CD14-positive monocyte (primary cell): ENCODE data around the gene ACP5. TPM values are rescaled to one million over a fixed set of nuclear protein-coding genes. Genes with fewer than 3 reads are reported as not detected.
A peak's percentile ranks its signal among the peaks of the same experiment; 100 is the strongest.
"Not testable (repeated sequence)": the region's sequence is repeated elsewhere in the genome, so short reads cannot be mapped to it uniquely, and the experiment has no call there.

Experiments
- DNase-seq, 3 donors: peaks; one replicate each; pipeline ENCODE4 v3.0.0-alpha.2; 2011 to 2022
- H2AFZ ChIP-seq: 2 replicates; pipeline ENCODE4 v1.6.0; 2012; ENCODE audit warnings: mild to moderate bottlenecking, low read depth, low read length, inconsistent platforms; ENCODE audit not compliant: insufficient read depth, poor library complexity, severe bottlenecking
- H3K27ac ChIP-seq, 2 donors: 1 replicate in 1 of 2; 2 replicates in 1 of 2; pipeline ENCODE4 v1.5.1; 2012 to 2013; ENCODE audit warnings: low read length in 2 of 2, control low read depth in 1 of 2, inconsistent platforms in 1 of 2, low read depth in 1 of 2, mild to moderate bottlenecking in 1 of 2
- H3K27me3 ChIP-seq, 2 donors: one replicate each; pipeline versions ENCODE4 v1.6.0 to v1.6.1; 2011 to 2013; ENCODE audit warnings: low read length in 2 of 2; ENCODE audit not compliant: control insufficient read depth in 2 of 2, insufficient read depth in 2 of 2
- H3K36me3 ChIP-seq, 2 donors: replicated peaks in 1 of 2; 1 replicate in 1 of 2; 2 replicates in 1 of 2; pipeline versions ENCODE4 v1.5.1 to v1.6.1; 2012 to 2013; ENCODE audit warnings: low read length in 2 of 2, control low read depth in 1 of 2, inconsistent platforms in 1 of 2, mild to moderate bottlenecking in 1 of 2; ENCODE audit not compliant: insufficient read depth in 2 of 2, control insufficient read depth in 1 of 2
- H3K4me1 ChIP-seq, 2 donors: 1 replicate in 1 of 2; 2 replicates in 1 of 2; pipeline versions ENCODE4 v1.5.1 to v1.6.1; 2012 to 2013; ENCODE audit warnings: low read length in 2 of 2, control low read depth in 1 of 2, inconsistent platforms in 1 of 2, mild to moderate bottlenecking in 1 of 2, moderate library complexity in 1 of 2; ENCODE audit not compliant: insufficient read depth in 2 of 2, control insufficient read depth in 1 of 2
- H3K4me2 ChIP-seq: replicated peaks from 2 replicates; pipeline ENCODE3; 2012; ENCODE audit warnings: low read length, moderate library complexity, mild to moderate bottlenecking; ENCODE audit not compliant: poor library complexity, severe bottlenecking; ENCODE audit errors: extremely low read depth
- H3K4me3 ChIP-seq, 3 experiments: fragments of 200-600 bp in 1 of 3; sonication (generic) in 1 of 3; replicated peaks in 1 of 3; 1 replicate in 2 of 3; 2 replicates in 1 of 3; pipeline ENCODE4 v1.5.1; 2011 to 2013; ENCODE audit warnings: low read length in 3 of 3, mild to moderate bottlenecking in 3 of 3, control low read depth in 2 of 3, low read depth in 2 of 3, inconsistent platforms in 1 of 3, moderate library complexity in 1 of 3
- H3K79me2 ChIP-seq: 2 replicates; pipeline ENCODE4 v1.6.0; 2012; ENCODE audit warnings: mild to moderate bottlenecking, control low read depth, inconsistent platforms, low read length, moderate library complexity; ENCODE audit not compliant: insufficient read depth
- H3K9ac ChIP-seq: 2 replicates; pipeline ENCODE4 v1.6.0; 2017; ENCODE audit warnings: low read length, mild to moderate bottlenecking; ENCODE audit not compliant: insufficient read depth, poor library complexity, severe bottlenecking
- H3K9me3 ChIP-seq, 2 donors: replicated peaks in 1 of 2; 1 replicate in 1 of 2; 2 replicates in 1 of 2; pipeline versions ENCODE4 v1.5.1 to v1.6.1; 2012 to 2013; ENCODE audit warnings: low read length in 2 of 2, control low read depth in 1 of 2; ENCODE audit not compliant: control insufficient read depth in 1 of 2, insufficient read depth in 1 of 2
- H4K20me1 ChIP-seq: 2 replicates; pipeline ENCODE4 v1.6.0; 2012; ENCODE audit warnings: mild to moderate bottlenecking, low read length, control low read depth, moderate library complexity; ENCODE audit not compliant: insufficient read depth
- H3K27ac Mint-ChIP-seq, 7 donors: one replicate each; pipeline ENCODE4 v1.8.0; 2020; ENCODE audit warnings: mild to moderate bottlenecking in 7 of 7, mixed read lengths in 7 of 7, moderate library complexity in 6 of 7, inconsistent platforms in 2 of 7
- H3K27me3 Mint-ChIP-seq, 3 donors: one replicate each; pipeline ENCODE4 v1.8.0; 2021 to 2022; ENCODE audit warnings: low read depth in 3 of 3, mild to moderate bottlenecking in 3 of 3, mixed read lengths in 3 of 3, moderate library complexity in 3 of 3, inconsistent platforms in 1 of 3
- H3K36me3 Mint-ChIP-seq, 2 donors: one replicate each; pipeline ENCODE4 v1.8.0; 2020; ENCODE audit warnings: mixed read lengths in 2 of 2, inconsistent platforms in 1 of 2, mild to moderate bottlenecking in 1 of 2
- H3K4me1 Mint-ChIP-seq: one replicate; pipeline ENCODE4 v1.8.0; 2020; ENCODE audit warnings: mild to moderate bottlenecking, mixed read lengths
- H3K4me3 Mint-ChIP-seq, 2 donors: one replicate each; pipeline ENCODE4 v1.8.0; 2020; ENCODE audit warnings: mild to moderate bottlenecking in 2 of 2, mixed read lengths in 2 of 2, moderate library complexity in 1 of 2
- H3K9me3 Mint-ChIP-seq, 7 donors: one replicate each; pipeline ENCODE4 v1.8.0; 2020 to 2022; ENCODE audit warnings: mixed read lengths in 7 of 7, mild to moderate bottlenecking in 6 of 7, moderate library complexity in 6 of 7, inconsistent platforms in 2 of 7
- WGBS: methylation state at CpG from one replicate; pipeline ENCODE4 v1.1.5; 2013; ENCODE audit warnings: missing lambda C conversion rate; ENCODE audit not compliant: insufficient coverage; 5-methylcytosine and 5-hydroxymethylcytosine counted together
- intact Hi-C, 2 donors: fragments of 100-400 bp; cut with micrococcal nuclease; formaldehyde crosslinking; loops; one replicate each; pipeline versions ENCODE4 v1.15.0 to v1.15.1; 2023
- polyA plus RNA-seq, 3 donors: library from polyadenylated mRNA; depleted of rRNA in 1 of 3; unstranded in 2 of 3; stranded (reverse) in 1 of 3; fragments of 300-500 nt in 2 of 3; fragments of >200 nt in 1 of 3; fragmentation: Illumina TruSeq in 2 of 3; gene quantifications; 1 replicate in 2 of 3; 2 replicates in 1 of 3; pipeline ENCODE4 v1.2.3, GENCODE V29; 2012 to 2021
- TF ChIP-seq, protein P1 (sequence below): fragments of 200-600 bp; IDR thresholded peaks from one replicate; pipeline ENCODE4 v1.8.0; 2022; ENCODE audit warnings: antibody characterized with exemption, mild to moderate bottlenecking

The ACP5 gene
- polyA plus RNA-seq, 3 donors: 20.1 to 58.2 (median 31.2) TPM

DNA sequence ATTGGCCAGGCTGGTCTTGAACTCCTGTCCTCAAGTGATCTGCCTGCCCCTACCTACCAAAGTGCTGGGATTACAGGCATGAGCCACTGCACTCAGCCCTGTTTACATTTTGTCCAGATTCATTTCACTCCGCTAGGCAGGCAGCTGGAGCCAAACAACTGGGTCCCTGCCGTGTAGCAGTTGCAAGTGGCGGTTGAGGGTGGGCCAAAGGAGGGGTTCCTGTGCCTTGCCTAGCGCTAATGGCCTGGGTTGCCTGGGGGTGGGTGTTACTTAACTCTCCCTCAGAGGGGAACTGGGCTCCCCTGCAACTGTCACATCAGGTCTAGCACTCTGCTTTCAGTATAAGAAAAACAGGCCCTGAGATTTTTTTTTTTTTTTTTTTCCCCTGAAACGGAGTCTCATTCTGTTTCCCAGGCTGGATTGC is 7.4 kb downstream of the ACP5 start:
- Histone ChIP-seq H3K9me3 (no peaks in the 10 kb centered on the region), H3K79me2 (no peaks in the 10 kb centered on the region), H4K20me1 (no peaks in the 10 kb centered on the region), H3K9ac (no peak overlapping the region), H3K4me2 (no peak overlapping the region), H3K4me3 (no peak overlapping the region), H2AFZ (no peak overlapping the region), H3K4me1 (peaks cover 22 to 30% of the 10 kb centered on the region in 2 donors), H3K27me3 (no peaks in the 10 kb centered on the region), H3K27ac (peak overlapping the region in 1 of 2 donors; percentile 4), H3K36me3 (no peaks in the 10 kb centered on the region)
- Mint-ChIP-seq H3K36me3 (peaks cover 0 to 2% of the 10 kb centered on the region in 2 donors), H3K27ac (peak overlapping the region in 6 of 7 donors; percentile 25 to 93 (median 74)), H3K4me3 (no peak overlapping the region), H3K4me1 (peaks cover 43% of the 10 kb centered on the region), H3K27me3 (peaks cover 2 to 4% (median 2%) of the 10 kb centered on the region in 3 donors), H3K9me3 (no peaks in the 10 kb centered on the region)
- 18% methylated on average over 3 of the region's 5 CpGs for WGBS
- DNase-seq: peak in 1 of 3 donors; percentile 45
- intact Hi-C loops: no loop called here
- TF ChIP-seq, protein P1, sequence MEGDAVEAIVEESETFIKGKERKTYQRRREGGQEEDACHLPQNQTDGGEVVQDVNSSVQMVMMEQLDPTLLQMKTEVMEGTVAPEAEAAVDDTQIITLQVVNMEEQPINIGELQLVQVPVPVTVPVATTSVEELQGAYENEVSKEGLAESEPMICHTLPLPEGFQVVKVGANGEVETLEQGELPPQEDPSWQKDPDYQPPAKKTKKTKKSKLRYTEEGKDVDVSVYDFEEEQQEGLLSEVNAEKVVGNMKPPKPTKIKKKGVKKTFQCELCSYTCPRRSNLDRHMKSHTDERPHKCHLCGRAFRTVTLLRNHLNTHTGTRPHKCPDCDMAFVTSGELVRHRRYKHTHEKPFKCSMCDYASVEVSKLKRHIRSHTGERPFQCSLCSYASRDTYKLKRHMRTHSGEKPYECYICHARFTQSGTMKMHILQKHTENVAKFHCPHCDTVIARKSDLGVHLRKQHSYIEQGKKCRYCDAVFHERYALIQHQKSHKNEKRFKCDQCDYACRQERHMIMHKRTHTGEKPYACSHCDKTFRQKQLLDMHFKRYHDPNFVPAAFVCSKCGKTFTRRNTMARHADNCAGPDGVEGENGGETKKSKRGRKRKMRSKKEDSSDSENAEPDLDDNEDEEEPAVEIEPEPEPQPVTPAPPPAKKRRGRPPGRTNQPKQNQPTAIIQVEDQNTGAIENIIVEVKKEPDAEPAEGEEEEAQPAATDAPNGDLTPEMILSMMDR: no peak

DNA sequence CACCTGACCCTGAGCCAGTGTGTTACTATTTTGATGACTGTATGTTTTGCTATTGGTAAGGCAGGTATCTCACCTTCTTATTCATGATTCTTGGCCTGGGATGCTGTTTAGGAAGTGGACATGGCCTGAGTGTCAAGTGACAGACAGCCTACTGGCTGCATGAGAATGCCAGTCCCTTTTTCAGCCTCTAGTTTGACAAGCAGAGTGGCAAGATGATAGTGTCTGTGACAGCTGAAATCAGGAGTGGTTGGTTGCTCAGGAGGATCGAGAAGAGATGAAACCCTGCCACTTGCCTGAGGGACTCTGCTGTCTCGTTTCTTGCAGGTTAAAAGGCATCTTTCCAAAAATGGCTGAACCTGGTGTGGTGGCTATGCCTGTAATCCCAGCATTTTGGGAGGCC is 11.3 kb downstream of the ACP5 start:
- H3K9ac ChIP-seq: no peak overlapping the region
- WGBS: 100% methylated on average over 2 of the region's 2 CpGs
- H3K4me2 ChIP-seq: no peak overlapping the region
- intact Hi-C loops: loop anchor here in 1 of 2 donors (10.0 kb wide), 3 partner anchors 241 to 1141 kb away; partner anchors contain the start of genes PDE4A and TSPAN16
- Mint-ChIP-seq H3K27ac (peak overlapping the region in 6 of 7 donors; percentile 41 to 85 (median 70)), H3K36me3 (peaks cover 0 to 2% of the 10 kb centered on the region in 2 donors), H3K4me1 (peaks cover 60% of the 10 kb centered on the region), H3K27me3 (peaks cover 0 to 2% (median 0%) of the 10 kb centered on the region in 3 donors), H3K4me3 (peak overlapping the region in 1 of 2 donors; percentile 17), H3K9me3 (no peaks in the 10 kb centered on the region)
- TF ChIP-seq, protein P1: no peak
- H3K9me3 ChIP-seq: no peaks in the 10 kb centered on the region
- H2AFZ ChIP-seq: no peak overlapping the region
- H3K4me3 ChIP-seq: no peak overlapping the region
- peak in 1 of 3 donors; percentile 25 for DNase-seq
- H3K36me3 ChIP-seq: no peaks in the 10 kb centered on the region
- no peaks in the 10 kb centered on the region for H3K27me3 ChIP-seq
- peaks cover 27 to 49% of the 10 kb centered on the region in 2 donors for H3K4me1 ChIP-seq
- no peaks in the 10 kb centered on the region for H3K79me2 ChIP-seq
- H3K27ac ChIP-seq: no peak overlapping the region
- H4K20me1 ChIP-seq: no peaks in the 10 kb centered on the region

GRCh38 chr19:11565649-11565980 is 11.8 kb downstream of the ACP5 start:
- not testable (repeated sequence) for H2AFZ ChIP-seq, H3K27ac ChIP-seq, H3K36me3 Mint-ChIP-seq, H4K20me1 ChIP-seq, H3K4me3 Mint-ChIP-seq, H3K36me3 ChIP-seq, H3K27me3 ChIP-seq, H3K4me3 ChIP-seq, H3K9me3 ChIP-seq, H3K4me2 ChIP-seq, H3K9me3 Mint-ChIP-seq, H3K79me2 ChIP-seq, H3K9ac ChIP-seq, H3K27me3 Mint-ChIP-seq
- 100% methylated on average over 1 of the region's 5 CpGs for WGBS
- DNase-seq: peak in 2 of 3 donors; percentile 37 to 53
- Mint-ChIP-seq H3K4me1 (peaks cover 63% of the 10 kb centered on the region), H3K27ac (peak overlapping the region in 5 of 7 donors; percentile 3 to 77 (median 45))
- H3K4me1 ChIP-seq: peaks cover 32 to 52% of the 10 kb centered on the region in 2 donors
- intact Hi-C loops: loop anchor here in 1 of 2 donors (10.0 kb wide), 3 partner anchors 241 to 1141 kb away; partner anchors contain the start of genes PDE4A and TSPAN16
